GM18907 (cell line): ENCODE data around the gene F2R.
A peak's percentile ranks its signal among the peaks of the same experiment; 100 is the strongest.

Experiments used
- ATAC-seq: cut with Tn5 transposase; IDR thresholded peaks from one replicate; pipeline ENCODE4 v1.9.1; 2021; ENCODE audit warnings: mild to moderate bottlenecking, moderate library complexity; ENCODE audit not compliant: unreplicated experiment

The F2R gene

DNA sequence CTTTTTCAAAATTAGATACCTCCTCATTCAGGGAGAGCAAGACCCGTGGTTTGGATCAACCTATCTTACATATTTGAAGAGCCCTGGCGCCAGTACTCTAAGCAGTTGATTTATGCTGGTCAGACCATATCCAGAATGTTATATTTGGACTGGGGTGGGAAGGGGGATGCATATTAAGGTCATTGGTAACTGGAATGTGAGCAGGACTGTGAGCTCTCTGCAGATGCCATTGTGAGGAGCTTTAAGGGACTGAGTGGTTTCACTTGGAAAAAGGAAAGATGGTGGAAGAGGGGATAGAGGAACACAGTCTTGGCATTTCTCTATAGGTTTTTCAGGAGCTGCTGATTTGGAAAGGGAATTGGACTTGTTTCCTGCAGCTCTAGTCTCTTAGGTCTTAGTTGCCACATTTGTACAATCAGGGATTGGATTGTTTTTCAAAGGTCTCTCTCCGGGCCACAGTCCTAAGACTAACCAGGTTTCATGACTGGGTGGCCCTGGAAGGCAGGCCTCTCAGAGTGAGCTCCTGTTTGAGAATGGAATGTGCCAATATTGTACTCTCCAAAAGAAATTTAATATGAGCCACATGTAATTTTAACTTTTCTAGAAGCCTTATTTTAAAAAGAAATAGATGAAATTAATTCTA, 25.8 kb upstream of the F2R start:
- no peak for ATAC-seq

- ATAC-seq = no peak
These were observed 25.0 kb upstream of the F2R start for GRCh38 chr5:76690704-76691466.

GRCh38 chr5:76691467-76692273, 24.3 kb upstream of the F2R start:
- peak; percentile 48 for ATAC-seq

DNA sequence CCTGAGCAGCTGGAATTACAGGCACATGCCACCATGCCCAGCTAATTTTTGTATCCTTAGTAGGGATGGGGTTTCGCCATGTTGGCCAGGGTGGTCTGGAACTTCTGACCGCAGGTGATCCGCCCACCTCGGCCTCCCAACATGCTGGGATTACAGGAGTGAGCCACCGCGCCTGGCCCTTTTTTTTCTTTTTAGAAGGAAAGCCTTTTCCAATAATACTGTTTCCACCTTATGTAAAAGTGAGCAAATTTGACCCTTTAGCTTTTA, 23.7 kb upstream of the F2R start:
- no peak for ATAC-seq

GRCh38 chr5:76692651-76693050, 23.3 kb upstream of the F2R start:
- no peak for ATAC-seq

DNA sequence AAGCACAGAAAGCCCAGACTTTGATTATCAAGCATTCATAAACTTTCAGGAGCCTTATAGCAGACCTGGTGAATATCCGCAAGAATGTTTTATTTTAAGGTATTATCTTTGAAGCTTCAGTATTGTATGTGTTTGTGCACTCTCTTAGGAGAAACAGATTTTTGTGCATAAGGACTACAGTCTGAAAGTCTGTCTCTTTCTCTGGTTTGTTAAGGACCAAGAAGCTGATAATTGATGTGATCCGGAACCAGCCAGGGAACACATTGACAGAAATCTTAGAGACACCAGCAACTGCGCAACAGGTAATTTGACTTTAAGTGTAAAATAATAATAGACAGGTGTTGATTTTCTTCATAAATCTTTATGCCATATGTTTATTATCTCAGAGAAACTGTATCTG, 22.8 kb upstream of the F2R start:
- ATAC-seq = no peak

GRCh38 chr5:76694317-76694716, 21.6 kb upstream of the F2R start:
- ATAC-seq = no peak

DNA sequence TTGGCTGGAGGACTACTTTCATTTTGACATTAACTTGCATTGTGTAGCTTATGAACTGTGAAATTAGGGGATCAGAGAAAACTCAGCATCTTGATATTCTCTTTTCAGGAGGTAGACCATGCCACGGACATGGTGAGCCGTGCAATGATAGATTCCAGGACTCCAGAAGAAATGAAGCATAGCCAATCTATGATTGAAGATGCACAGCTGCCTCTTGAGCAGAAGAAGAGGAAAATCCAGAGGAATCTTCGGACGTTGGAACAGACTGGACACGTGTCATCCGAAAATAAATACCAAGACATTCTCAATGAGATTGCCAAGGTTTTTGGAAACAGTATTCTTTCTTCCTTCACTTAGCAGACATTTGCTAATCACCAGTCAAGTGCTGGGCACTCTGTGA, 20.6 kb upstream of the F2R start:
- no peak for ATAC-seq

DNA sequence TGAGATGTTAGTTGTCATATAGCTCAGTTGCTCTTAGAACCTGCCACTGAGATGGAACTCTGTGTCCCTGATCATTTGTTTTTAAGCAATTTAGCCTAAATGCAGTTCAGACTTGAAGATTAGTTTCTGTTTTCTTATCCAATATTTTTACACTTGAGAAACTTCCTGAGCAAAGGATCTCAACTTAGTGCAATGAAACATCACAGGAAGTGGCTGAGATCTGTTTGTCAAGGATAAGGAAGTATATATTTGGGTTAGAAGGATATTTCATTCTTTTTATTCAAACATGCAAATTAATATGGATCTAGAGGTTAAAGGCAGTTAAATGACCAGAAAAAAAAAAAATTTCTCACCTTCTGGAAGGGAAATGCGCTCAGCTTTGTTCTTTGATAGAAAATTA, 19.7 kb upstream of the F2R start:
- no peak for ATAC-seq

DNA sequence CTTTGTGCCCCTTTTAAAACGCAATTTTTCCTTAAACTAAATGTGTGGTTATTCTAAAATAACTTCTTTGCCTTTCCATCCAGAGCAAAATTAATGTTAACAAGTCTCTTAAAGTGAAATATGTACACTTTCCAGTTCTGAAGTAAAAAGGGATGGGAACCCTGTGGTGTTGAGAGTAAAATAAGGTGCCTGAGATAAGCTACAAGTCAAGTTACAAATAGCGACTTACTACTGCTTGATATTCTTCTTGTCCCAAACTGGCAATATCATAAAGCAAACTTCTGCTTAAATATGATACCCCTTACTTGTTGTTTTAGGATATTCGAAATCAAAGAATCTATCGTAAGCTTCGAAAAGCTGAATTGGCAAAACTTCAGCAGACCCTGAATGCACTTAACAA, 18.3 kb upstream of the F2R start:
- ATAC-seq = no peak

- ATAC-seq = no peak
These were observed 15.4 kb upstream of the F2R start for GRCh38 chr5:76700571-76700970.

DNA sequence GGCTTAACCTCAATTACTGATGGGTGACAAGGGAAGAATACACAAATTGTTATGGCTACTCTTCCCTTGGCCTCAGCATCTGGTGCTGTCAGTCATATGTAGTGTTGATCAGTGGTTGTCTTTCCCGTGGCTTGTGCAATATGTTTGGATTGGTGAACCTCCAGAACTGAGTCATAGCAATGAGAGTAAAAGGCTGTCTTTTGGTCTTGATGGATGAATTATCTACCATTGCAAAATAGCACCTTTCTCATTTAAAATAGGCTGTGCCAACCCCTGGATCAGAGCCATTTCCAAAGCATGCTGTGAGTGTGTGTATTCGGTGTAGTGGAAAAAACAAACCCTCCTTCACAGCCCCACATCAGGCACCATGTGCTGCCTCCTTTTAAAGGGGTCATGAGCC, 14.6 kb upstream of the F2R start:
- no peak for ATAC-seq

DNA sequence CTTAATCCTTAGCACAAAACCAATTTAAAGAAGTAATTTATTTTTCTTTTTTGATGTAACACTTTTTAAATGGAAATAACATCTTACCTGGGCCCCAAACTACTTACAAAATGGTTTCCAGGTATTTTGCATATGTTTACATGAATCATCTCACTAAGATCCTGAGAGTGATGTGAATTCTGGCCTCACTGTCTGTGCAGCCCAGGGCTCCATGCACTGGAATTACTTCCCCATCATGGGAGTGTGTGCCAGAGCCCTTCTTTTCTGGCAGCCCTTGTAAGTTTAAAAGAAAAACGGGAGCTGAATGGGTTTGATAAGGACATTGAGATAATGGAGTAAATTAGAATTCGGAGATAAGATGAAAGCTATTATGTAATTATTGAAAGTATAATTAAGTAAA, 12.2 kb upstream of the F2R start:
- no peak for ATAC-seq

GRCh38 chr5:76704131-76704663, 11.7 kb upstream of the F2R start:
- no peak for ATAC-seq

- ATAC-seq = no peak
These were observed 10.4 kb upstream of the F2R start for GRCh38 chr5:76705574-76705973.

DNA sequence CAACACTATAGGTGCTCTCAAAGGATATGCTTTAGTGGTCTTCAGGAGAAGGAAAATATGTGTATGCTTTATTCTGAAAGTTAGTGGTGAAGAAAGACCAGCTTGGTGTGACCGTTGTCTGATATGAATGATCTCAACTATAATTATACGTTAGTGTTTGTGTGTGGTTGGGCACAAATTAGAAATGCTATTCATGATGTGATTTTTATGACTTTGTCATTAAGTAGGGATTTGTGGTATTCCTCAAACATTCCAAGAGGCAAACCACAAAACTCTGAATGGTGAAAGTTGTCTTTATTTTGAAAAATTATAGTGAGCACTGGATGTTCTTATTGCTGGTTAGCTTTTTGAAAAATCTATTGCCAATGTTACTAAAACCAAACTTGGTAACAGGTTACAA, 6.2 kb upstream of the F2R start:
- ATAC-seq = no peak

DNA sequence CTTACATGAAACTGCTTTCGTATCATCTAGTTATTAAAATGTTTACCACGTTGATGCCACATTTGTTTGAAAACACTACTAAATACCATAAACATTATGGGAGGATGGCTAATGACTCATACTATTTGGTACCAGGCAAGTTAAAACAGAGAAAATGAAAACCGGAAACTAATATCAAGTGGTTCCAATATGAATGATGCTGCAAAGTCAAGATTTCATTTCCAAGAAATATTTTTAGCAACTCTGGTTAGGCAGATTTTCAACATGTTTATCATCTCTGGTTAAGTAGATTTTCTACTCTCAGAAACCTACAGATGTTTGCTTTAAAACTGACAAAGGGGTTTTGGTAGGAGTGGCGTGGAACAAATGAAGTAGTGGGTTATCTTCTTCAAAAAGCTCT, 4.9 kb upstream of the F2R start:
- no peak for ATAC-seq

DNA sequence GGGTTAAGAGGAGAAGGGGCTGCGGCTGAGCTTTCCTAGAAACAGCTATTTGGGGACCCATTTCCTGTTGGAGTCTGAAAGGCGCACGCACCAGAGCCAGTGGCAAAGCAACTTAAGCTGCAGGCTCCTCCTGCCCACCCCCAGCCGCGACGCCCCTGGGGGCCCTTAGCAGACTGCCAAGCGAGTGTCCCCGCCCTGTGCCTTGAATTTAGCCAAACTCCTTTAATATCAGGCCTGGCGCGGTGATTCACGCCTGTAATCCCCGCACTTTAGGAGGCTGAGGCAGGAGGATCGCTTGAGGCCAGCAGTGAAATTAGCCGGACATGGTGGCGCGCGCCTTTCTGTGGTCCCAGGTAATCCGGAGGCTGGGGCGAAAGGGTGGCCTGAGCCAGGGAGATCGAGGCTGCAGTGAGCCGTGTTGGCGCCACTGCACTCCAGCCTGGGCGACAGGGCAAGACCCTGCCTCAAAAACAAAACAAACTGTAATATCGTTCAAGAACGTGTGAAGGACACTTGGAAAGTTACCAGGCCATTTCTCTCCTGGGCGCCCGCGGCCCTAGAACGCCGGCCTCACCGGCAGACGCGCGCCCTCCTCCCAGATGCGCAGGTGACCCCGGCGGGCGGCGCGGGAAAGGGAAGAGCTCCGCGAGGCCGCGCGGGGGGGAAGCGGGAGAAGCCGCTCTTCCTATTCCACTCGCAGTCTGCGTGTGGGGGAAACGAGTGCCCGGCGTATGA, 1.0 kb upstream of the F2R start:
- no peak for ATAC-seq

GRCh38 chr5:76715486-76715735, 515 bp upstream of the F2R start:
- ATAC-seq = no peak

DNA sequence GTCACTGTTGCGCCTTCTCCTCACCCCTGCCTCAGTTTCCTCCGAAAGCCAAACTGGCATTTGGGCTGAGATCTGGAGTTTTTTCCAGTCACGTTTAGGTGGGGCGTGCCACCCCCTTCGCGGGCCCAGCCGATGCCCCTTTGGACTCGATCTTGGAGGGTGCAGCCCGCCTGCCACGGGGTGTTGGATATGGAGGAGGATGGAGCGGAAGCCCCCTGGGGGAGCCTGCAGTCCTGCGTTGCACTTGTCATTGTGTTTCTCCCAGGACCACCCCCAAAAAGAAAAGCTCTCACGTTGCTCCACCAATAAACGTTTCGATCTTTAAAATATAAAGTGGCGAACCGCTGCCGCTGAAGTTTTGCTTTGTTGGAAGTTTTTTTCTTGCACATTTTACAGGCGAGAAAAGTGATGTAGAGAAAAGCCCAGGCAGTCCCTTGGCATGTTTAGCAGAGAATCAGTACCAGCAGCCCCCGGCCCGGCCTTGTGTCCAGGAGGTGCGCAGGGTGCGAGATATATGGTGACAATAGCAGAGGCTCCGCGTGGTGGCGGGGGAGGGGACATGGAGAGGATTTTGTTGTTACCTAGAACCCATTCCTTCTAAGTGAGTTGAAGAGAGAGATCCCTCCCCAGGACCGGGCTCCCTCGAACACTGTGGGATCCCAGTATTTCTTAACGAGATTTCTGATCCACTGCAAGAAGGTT, 681 bp downstream of the F2R start:
- no peak for ATAC-seq
